ENCODE results near the gene MRPL55.
A peak's percentile ranks its signal among the peaks of the same experiment; 100 is the strongest.

MRPL55 gene

DNA sequence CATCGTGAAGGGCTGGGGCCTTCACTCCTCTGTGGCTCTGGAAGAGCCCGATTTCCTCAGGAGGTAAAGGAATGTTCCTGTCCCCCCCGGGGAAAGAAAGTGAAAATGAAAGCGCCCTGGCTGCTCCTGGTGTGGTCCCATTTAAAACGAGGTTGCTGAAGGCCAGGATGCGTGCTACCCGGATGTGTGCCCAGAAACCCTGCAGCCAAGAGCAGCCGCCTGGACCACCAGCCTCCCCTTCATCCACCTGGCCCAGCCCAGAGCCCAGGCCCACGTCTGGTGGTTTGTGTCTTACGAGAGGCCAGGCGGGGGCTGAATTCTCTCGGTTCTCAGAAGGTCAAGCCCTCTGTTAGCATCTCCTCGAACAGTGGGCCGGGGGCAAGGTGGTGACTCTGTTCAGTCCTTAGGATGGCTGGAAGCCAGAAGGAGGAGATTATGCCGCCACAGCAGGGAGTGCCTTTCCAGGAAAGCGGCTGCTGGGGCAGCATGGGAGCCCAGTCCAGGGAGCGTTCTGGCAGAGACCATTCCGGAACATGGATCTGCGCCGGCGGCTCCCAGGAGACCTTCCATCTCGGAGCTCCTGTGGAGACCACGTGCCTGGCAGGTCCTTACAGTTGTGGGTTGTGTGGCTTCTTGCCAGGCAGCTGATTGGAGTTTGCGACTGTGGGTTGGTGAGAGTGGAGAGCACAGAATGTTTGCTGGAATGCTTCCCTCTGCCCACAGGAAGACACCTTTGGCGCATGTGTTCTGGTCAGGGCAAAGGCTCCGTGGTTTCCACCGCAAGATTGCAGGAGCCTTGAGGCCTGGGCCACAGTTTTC, 32.3 kb upstream of the MRPL55 start:
- Histone ChIP-seq H3K4me2 (ENCODE audit: low read length) (peak overlapping the region; percentile 92), H4K8ac (ENCODE audit: low read depth, low read length) (no peak overlapping the region), H3K36me3 (ENCODE audit: control insufficient read depth, insufficient read depth, low read length) (no peaks in the 10 kb centered on the region), H3K79me2 (ENCODE audit: control insufficient read depth, insufficient read depth, low read length) (peaks cover 36% of the 10 kb centered on the region), H3K4me3 (ENCODE audit: low read length) (peak overlapping the region; percentile 89), H2AK5ac (ENCODE audit: low read length) (no peak overlapping the region), H2BK15ac (replicated peaks; ENCODE audit: low read depth) (no peak overlapping the region), H3K27ac (ENCODE audit: low read depth, low read length) (no peak overlapping the region), H3K79me1 (ENCODE audit: low read length) (peaks cover 37% of the 10 kb centered on the region), H3K23ac (ENCODE audit: low read length) (no peak overlapping the region), H3K9ac (ENCODE audit: low read length) (peak overlapping the region; percentile 95), H3K27me3 (ENCODE audit: insufficient read depth, low read length, poor library complexity) (peaks cover 5% of the 10 kb centered on the region), H3K18ac (ENCODE audit: low read length) (no peak overlapping the region), H2BK5ac (ENCODE audit: low read length) (no peak overlapping the region), H2BK120ac (ENCODE audit: low read depth, low read length) (no peak overlapping the region), H3K4me1 (ENCODE audit: control insufficient read depth, low read depth, low read length) (no peaks in the 10 kb centered on the region), H3K56ac (ENCODE audit: low read length) (peak overlapping the region; percentile 98), H4K5ac (ENCODE audit: low read length) (no peak overlapping the region), H3K4ac (ENCODE audit: low read depth, low read length) (no peak overlapping the region)
- DNase-seq: no peak
- WGBS (ENCODE audit: extremely low coverage, insufficient coverage, low lambda C conversion rate): no CpG with 5 or more reads among the region's 27 CpGs

DNA sequence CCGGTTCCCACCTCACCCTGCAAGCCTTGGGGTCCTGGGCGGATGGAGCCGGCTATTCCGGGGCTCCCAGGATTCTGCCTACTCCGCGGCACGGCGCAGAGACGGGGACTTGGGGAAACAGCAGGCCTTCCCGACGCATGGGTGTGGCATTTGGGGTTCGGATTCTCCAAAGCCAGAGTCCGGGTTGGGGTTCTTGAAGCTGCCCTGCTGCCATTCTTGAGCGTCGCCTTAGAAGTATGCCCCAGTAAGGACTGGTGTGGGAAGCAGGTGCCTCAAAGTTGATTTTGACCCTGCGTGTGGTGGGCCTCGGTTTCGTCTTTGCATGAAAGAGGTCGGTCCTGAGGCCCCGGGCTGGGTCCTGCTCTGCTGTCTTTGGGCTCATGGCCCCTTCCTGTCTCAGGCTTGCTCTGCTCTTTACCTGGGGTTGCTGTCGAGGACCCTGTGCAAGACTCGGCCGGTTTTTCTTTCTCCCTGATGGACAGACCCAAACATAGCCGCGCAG, 31.7 kb upstream of the MRPL55 start:
- Histone ChIP-seq H3K79me1 (ENCODE audit: low read length) (peaks cover 37% of the 10 kb centered on the region), H3K27me3 (ENCODE audit: insufficient read depth, low read length, poor library complexity) (peaks cover 5% of the 10 kb centered on the region), H3K4me2 (ENCODE audit: low read length) (peak overlapping the region; percentile 92), H4K8ac (ENCODE audit: low read depth, low read length) (no peak overlapping the region), H3K23ac (ENCODE audit: low read length) (no peak overlapping the region), H3K79me2 (ENCODE audit: control insufficient read depth, insufficient read depth, low read length) (peaks cover 36% of the 10 kb centered on the region), H4K5ac (ENCODE audit: low read length) (no peak overlapping the region), H2BK15ac (replicated peaks; ENCODE audit: low read depth) (no peak overlapping the region), H3K36me3 (ENCODE audit: control insufficient read depth, insufficient read depth, low read length) (no peaks in the 10 kb centered on the region), H2AK5ac (ENCODE audit: low read length) (no peak overlapping the region), H3K18ac (ENCODE audit: low read length) (no peak overlapping the region), H3K4ac (ENCODE audit: low read depth, low read length) (no peak overlapping the region), H3K27ac (ENCODE audit: low read depth, low read length) (no peak overlapping the region), H3K9ac (ENCODE audit: low read length) (peak overlapping the region; percentile 95), H2BK120ac (ENCODE audit: low read depth, low read length) (no peak overlapping the region), H2BK5ac (ENCODE audit: low read length) (no peak overlapping the region), H3K4me3 (ENCODE audit: low read length) (peak overlapping the region; percentile 89), H3K56ac (ENCODE audit: low read length) (peak overlapping the region; percentile 98), H3K4me1 (ENCODE audit: control insufficient read depth, low read depth, low read length) (no peaks in the 10 kb centered on the region)
- no peak for DNase-seq
- no CpG with 5 or more reads among the region's 25 CpGs for WGBS (ENCODE audit: extremely low coverage, insufficient coverage, low lambda C conversion rate)

DNA sequence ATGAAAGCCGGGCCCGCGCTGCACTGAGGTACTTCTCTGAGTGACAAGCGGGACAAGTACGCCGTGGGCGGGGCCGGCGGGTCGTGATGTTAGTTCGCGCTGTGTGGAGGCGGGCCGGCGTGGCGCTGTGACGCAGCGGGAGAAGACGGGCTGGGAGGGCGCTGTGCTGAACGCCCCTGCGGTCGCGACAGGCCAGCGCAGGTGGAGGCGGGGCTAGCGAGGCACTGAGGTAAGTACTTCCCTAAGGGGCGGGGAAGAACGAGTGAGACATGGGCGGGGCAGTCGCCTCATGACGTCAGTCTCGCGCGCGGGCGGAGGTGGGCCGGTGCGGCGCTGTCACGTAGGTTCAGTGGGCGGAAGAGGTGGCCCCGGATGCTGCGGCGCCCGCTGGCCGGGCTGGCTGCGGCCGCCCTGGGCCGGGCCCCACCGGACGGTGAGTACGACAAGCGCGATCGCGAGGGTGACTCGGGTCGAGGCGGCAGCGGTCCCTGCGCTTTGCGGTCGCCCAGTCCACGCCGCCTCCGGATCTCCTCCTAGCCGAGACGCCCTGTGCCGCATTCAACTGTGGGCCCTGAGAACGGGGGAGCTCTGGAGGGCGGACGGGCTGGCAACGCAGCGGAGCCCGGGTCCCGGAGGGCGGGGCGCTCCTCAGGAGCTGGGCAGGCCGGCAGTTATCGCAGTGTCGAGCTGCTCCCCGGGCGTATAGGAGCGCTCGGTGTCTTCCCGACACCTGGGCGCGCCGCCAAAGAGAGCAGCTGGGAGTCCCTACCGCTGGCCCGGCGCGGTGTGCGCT, 31.0 kb upstream of the MRPL55 start, which contains the start of gene GUK1:
Gene GUK1 (plus strand): TSS at position 349 of the 793 bp plus-strand sequence. CDS start 24 bp downstream, at position 373.
- Histone ChIP-seq H2BK120ac (ENCODE audit: low read depth, low read length) (no peak within 1 kb of the TSS), H3K79me2 (ENCODE audit: control insufficient read depth, insufficient read depth, low read length) (peaks cover 36% of the 10 kb centered on the region), H2BK15ac (replicated peaks; ENCODE audit: low read depth) (no peak within 1 kb of the TSS), H3K4me2 (ENCODE audit: low read length) (peak within 1 kb of the TSS; percentile 92), H3K27ac (ENCODE audit: low read depth, low read length) (peak within 1 kb of the TSS; percentile 9), H4K8ac (ENCODE audit: low read depth, low read length) (peak within 1 kb of the TSS; percentile 91), H3K27me3 (ENCODE audit: insufficient read depth, low read length, poor library complexity) (peaks cover 7% of the 10 kb centered on the region), H3K36me3 (ENCODE audit: control insufficient read depth, insufficient read depth, low read length) (no peaks in the 10 kb centered on the region), H2BK5ac (ENCODE audit: low read length) (no peak within 1 kb of the TSS), H4K5ac (ENCODE audit: low read length) (peak within 1 kb of the TSS; percentile 39), H3K4ac (ENCODE audit: low read depth, low read length) (no peak within 1 kb of the TSS), H3K4me3 (ENCODE audit: low read length) (peak within 1 kb of the TSS; percentile 89), H3K79me1 (ENCODE audit: low read length) (peaks cover 37% of the 10 kb centered on the region), H3K9ac (ENCODE audit: low read length) (peak within 1 kb of the TSS; percentile 95), H3K23ac (ENCODE audit: low read length) (no peak within 1 kb of the TSS), H3K18ac (ENCODE audit: low read length) (no peak within 1 kb of the TSS), H3K56ac (ENCODE audit: low read length) (peak within 1 kb of the TSS; percentile 98), H2AK5ac (ENCODE audit: low read length) (no peak within 1 kb of the TSS), H3K4me1 (ENCODE audit: control insufficient read depth, low read depth, low read length) (no peaks in the 10 kb centered on the region)
- WGBS (ENCODE audit: extremely low coverage, insufficient coverage, low lambda C conversion rate): no CpG with 5 or more reads among the region's 95 CpGs
- DNase-seq: peak; percentile 100

DNA sequence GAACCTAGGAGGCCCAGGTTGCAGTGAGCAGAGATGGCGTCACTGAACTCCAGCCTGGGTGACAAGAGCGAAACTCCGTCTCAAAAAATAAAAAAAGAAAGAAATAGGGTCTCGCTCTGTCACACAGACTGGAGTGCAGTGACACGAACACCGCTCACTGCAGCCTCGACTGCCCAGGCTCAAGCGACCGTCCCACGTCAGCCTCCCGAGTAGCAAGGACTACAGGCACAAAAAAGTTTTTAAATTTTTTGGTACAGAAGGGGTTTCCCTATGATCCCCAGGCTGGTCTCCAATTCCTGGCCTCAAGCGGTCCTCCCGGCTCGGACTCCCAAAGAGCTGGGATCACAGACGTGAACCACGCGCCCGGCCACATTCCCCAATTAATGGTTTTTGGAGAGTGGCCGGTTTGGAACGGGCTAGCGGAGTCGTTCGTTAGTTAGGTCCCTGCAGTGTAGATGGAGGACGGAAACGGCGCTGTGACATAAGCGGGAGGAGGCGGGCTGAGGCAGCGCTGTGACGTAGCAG, 30.4 kb upstream of the MRPL55 start:
- no peaks in the 10 kb centered on the region for H3K36me3 ChIP-seq (ENCODE audit: control insufficient read depth, insufficient read depth, low read length)
- H2BK15ac ChIP-seq (replicated peaks; ENCODE audit: low read depth): no peak overlapping the region
- WGBS (ENCODE audit: extremely low coverage, insufficient coverage, low lambda C conversion rate): no CpG with 5 or more reads among the region's 30 CpGs
- peak overlapping the region; percentile 42 for H3K4me3 ChIP-seq (ENCODE audit: low read length)
- H3K4me2 ChIP-seq (ENCODE audit: low read length): peak overlapping the region; percentile 51
- no peak overlapping the region for H3K27ac ChIP-seq (ENCODE audit: low read depth, low read length)
- peak overlapping the region; percentile 84 for H3K56ac ChIP-seq (ENCODE audit: low read length)
- no peak for DNase-seq
- H2BK5ac ChIP-seq (ENCODE audit: low read length): no peak overlapping the region
- H3K79me1 ChIP-seq (ENCODE audit: low read length): peaks cover 32% of the 10 kb centered on the region
- H3K18ac ChIP-seq (ENCODE audit: low read length): no peak overlapping the region
- peak overlapping the region; percentile 78 for H3K9ac ChIP-seq (ENCODE audit: low read length)
- H4K8ac ChIP-seq (ENCODE audit: low read depth, low read length): peak overlapping the region; percentile 91
- no peak overlapping the region for H2BK120ac ChIP-seq (ENCODE audit: low read depth, low read length)
- H2AK5ac ChIP-seq (ENCODE audit: low read length): no peak overlapping the region
- no peak overlapping the region for H3K4ac ChIP-seq (ENCODE audit: low read depth, low read length)
- H3K27me3 ChIP-seq (ENCODE audit: insufficient read depth, low read length, poor library complexity): peaks cover 9% of the 10 kb centered on the region
- H3K4me1 ChIP-seq (ENCODE audit: control insufficient read depth, low read depth, low read length): no peaks in the 10 kb centered on the region
- peak overlapping the region; percentile 39 for H4K5ac ChIP-seq (ENCODE audit: low read length)
- H3K79me2 ChIP-seq (ENCODE audit: control insufficient read depth, insufficient read depth, low read length): peaks cover 36% of the 10 kb centered on the region
- no peak overlapping the region for H3K23ac ChIP-seq (ENCODE audit: low read length)

DNA sequence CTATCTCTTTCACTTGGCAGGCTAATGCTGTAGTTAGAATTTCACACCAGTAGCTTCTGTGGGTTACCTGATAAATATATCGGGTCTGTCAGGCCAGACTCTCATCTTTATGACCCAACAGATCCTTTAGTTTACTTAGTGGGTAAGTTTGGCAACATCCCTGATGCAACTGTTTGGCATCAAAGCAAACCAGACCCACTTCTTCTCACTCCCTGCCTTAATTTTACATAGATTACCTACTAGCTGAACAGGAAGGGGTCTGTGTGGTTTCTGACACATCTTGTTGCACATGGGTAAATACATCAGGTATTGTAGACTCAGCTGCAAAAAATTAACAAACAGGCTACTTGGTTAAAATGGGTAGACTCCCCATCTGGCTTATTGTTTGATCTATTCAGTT, 27.8 kb upstream of the MRPL55 start:
- Histone ChIP-seq H3K36me3 (ENCODE audit: control insufficient read depth, insufficient read depth, low read length) (no peaks in the 10 kb centered on the region), H3K4me1 (ENCODE audit: control insufficient read depth, low read depth, low read length) (no peaks in the 10 kb centered on the region), H2BK15ac (replicated peaks; ENCODE audit: low read depth) (no peak overlapping the region), H3K23ac (ENCODE audit: low read length) (no peak overlapping the region), H3K79me1 (ENCODE audit: low read length) (peaks cover 12% of the 10 kb centered on the region), H3K56ac (ENCODE audit: low read length) (no peak overlapping the region), H3K27ac (ENCODE audit: low read depth, low read length) (no peak overlapping the region), H3K4me3 (ENCODE audit: low read length) (no peak overlapping the region), H2BK120ac (ENCODE audit: low read depth, low read length) (no peak overlapping the region), H4K8ac (ENCODE audit: low read depth, low read length) (no peak overlapping the region), H3K18ac (ENCODE audit: low read length) (no peak overlapping the region), H4K5ac (ENCODE audit: low read length) (no peak overlapping the region), H2AK5ac (ENCODE audit: low read length) (no peak overlapping the region), H3K4ac (ENCODE audit: low read depth, low read length) (no peak overlapping the region), H3K4me2 (ENCODE audit: low read length) (no peak overlapping the region), H3K9ac (ENCODE audit: low read length) (no peak overlapping the region), H3K27me3 (ENCODE audit: insufficient read depth, low read length, poor library complexity) (peaks cover 9% of the 10 kb centered on the region), H3K79me2 (ENCODE audit: control insufficient read depth, insufficient read depth, low read length) (peaks cover 13% of the 10 kb centered on the region), H2BK5ac (ENCODE audit: low read length) (no peak overlapping the region)
- no CpG with 5 or more reads among the region's 1 CpG for WGBS (ENCODE audit: extremely low coverage, insufficient coverage, low lambda C conversion rate)
- DNase-seq: no peak

Data from mesendoderm (in vitro differentiated cells).